ENCODE results near the gene ADO. TPM values are rescaled to one million over a fixed set of nuclear protein-coding genes. Genes with fewer than 3 reads are reported as not detected.

Gene ADO
- total RNA-seq, 1 experiment from 2014 or later: 26.2 TPM

GRCh38 chr10:62812672-62813439, 8.3 kb downstream of the ADO start:
- intact Hi-C loops (cut with micrococcal nuclease): no loop called here
- TF ChIP-seq POLR2AphosphoS5 (IDR thresholded peaks at IDR 0.05; ENCODE audit: low read depth, low read length) (no peak), ZBTB33 (IDR thresholded peaks at IDR 0.05; ENCODE audit: extremely low read depth, insufficient replicate concordance, low read length) (no peak), MAX (IDR thresholded peaks at IDR 0.05) (no peak), CEBPB (IDR thresholded peaks at IDR 0.05; ENCODE audit: low read depth) (no peak), CTCF (IDR thresholded peaks at IDR 0.05 in 2 of 3, conservative IDR thresholded peaks at IDR 0.05 in 1 of 3; ENCODE audit: borderline replicate concordance in 1 of 3, insufficient read depth in 1 of 3, low read depth in 2 of 3, low read length in 2 of 3) (no peak), TCF7L2 (IDR thresholded peaks at IDR 0.05; ENCODE audit: borderline replicate concordance, extremely low read depth, insufficient read depth, insufficient read length) (no peak), EZH2phosphoT487 (IDR thresholded peaks at IDR 0.05; ENCODE audit: borderline replicate concordance) (no peak), POLR2A (IDR thresholded peaks at IDR 0.05; ENCODE audit: borderline replicate concordance, extremely low read depth, insufficient read depth, insufficient read length) (no peak), CBX3 (IDR thresholded peaks at IDR 0.05; ENCODE audit: low read depth) (no peak), ATF3 (IDR thresholded peaks at IDR 0.05) (no peak), SIN3A (IDR thresholded peaks at IDR 0.05; ENCODE audit: low read depth) (no peak), SRF (IDR thresholded peaks at IDR 0.05; ENCODE audit: low read depth) (no peak), ELF1 (IDR thresholded peaks at IDR 0.05; ENCODE audit: borderline replicate concordance, low read depth) (no peak), FOSL1 (IDR thresholded peaks at IDR 0.05; ENCODE audit: low read depth) (no peak), JUND (IDR thresholded peaks at IDR 0.05) (no peak), ZNF274 (IDR thresholded peaks at IDR 0.05; ENCODE audit: low read depth, low read length) (no peak), RAD21 (IDR thresholded peaks at IDR 0.05; ENCODE audit: low read depth) (no peak), EGR1 (IDR thresholded peaks at IDR 0.05; ENCODE audit: low read depth) (no peak), SP1 (IDR thresholded peaks at IDR 0.05; ENCODE audit: low read depth) (no peak)
- H2AFZ ChIP-seq (ENCODE audit: low read depth, low read length, poor library complexity, severe bottlenecking): no peak overlapping the region
- no peaks in the 10 kb centered on the region for H3K9me3 ChIP-seq (ENCODE audit: control insufficient read depth in 1 of 2, insufficient read depth in 1 of 2, low read depth in 1 of 2, low read length in 2 of 2)
- no peak overlapping the region for H3K9ac ChIP-seq (ENCODE audit: low read length)
- ATAC-seq (no peak), DNase-seq (ENCODE audit: low read depth, low spot score) (no peak)
- H3K4me1 ChIP-seq (ENCODE audit: control insufficient read depth in 1 of 2, insufficient read depth in 2 of 2, low read length in 2 of 2): peaks cover 4 to 19% of the 10 kb centered on the region in 2 experiments
- no peaks in the 10 kb centered on the region; the same call in 1 of the 2 replicates for H4K20me1 ChIP-seq (ENCODE audit: insufficient read depth)
- H3K9me2 ChIP-seq (ENCODE audit: insufficient read depth): no peaks in the 10 kb centered on the region
- no peak overlapping the region for H3K4me2 ChIP-seq (ENCODE audit: low read length)
- H3K79me2 ChIP-seq (ENCODE audit: insufficient read depth, low read length): peaks cover 10% of the 10 kb centered on the region
- H3K27me3 ChIP-seq (ENCODE audit: insufficient read depth, low read length): no peaks in the 10 kb centered on the region
- no peaks in the 10 kb centered on the region; a peak in 1 of 4 replicates for H3K36me3 ChIP-seq (ENCODE audit: control insufficient read depth in 1 of 2, insufficient read depth in 2 of 2, low read length in 2 of 2)
- no peak overlapping the region for H3K27ac ChIP-seq (ENCODE audit: low read depth, low read length)
- H3K4me3 ChIP-seq (replicated peaks in 1 of 2; ENCODE audit: low read depth in 1 of 2, low read length in 2 of 2): no peak overlapping the region
- ChIA-PET POLR2A (no interaction called here), CTCF (no interaction called here), RAD21 (ENCODE audit: low non-redundant PET in 1 of 2, low total read pairs in 2 of 2, uncharacterized antibody in 2 of 2, unreplicated experiment in 2 of 2) (no interaction called here)
- no TSS peak for BruUV-seq (replicated peaks)
